ENCODE data around the gene CHRNB1. TPM values are rescaled to one million over a fixed set of nuclear protein-coding genes. Genes with fewer than 3 reads are reported as not detected.

The CHRNB1 gene
- polyA plus RNA-seq, 10 donors: 51.8 to 85.8 (median 71.8) TPM

- no peak for DNase-seq
Measured at GRCh38 chr17:7411427-7411750, 33.5 kb upstream of the CHRNB1 start.

DNA sequence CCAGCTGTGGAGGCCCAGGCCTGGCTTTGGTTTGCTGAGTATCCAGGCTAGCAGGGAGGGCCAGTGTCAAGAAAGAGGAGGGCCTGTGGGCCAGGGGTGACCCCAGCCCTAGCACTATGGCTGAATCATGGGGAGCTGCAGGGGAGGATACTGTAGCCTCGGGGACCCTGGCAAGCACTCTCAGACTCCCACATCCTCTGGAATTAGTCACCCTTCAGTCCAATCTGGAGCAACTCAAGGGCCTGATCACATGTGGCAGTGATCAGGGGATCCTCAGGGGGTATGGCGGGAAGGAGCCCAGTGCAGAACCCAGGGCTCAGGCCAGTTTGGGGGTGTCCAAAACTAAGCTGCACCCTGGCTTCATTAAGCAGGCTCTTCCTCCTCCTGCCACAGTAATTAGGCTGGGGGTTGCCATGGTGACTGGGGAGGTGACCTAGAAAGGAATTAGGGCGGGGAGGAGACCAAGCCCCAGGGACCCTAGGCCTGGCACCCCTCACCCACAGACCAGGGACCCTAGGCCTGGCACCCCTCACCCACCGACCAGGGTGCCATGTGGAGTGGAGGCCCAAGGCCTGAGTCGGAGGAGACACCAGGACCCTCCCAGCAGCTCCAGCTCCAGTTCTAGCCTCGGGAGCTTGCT lies 31.4 kb upstream of the CHRNB1 start:
- no peak for DNase-seq

DNA sequence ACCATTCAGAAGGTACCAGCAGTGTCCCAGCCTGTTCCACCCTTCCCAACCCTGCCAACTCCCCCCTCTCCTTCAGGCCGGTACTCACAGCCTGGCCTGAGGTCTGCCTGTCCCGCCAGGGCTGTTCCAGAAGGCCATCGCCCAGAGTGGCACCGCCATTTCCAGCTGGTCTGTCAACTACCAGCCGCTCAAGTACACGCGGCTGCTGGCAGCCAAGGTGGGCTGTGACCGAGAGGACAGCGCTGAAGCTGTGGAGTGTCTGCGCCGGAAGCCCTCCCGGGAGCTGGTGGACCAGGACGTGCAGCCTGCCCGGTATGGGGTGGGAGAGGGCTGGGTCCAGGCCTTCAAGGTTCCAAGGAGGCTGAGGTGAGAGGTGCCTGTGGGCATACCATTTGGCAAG lies 30.0 kb upstream of the CHRNB1 start:
- DNase-seq: no peak

- DNase-seq: no peak
Measured at GRCh38 chr17:7415784-7416183, 29.1 kb upstream of the CHRNB1 start.

- no peak for DNase-seq
Measured at GRCh38 chr17:7416323-7416722, 28.5 kb upstream of the CHRNB1 start.

- DNase-seq: no peak
Measured at GRCh38 chr17:7417056-7417655, 27.7 kb upstream of the CHRNB1 start.

DNA sequence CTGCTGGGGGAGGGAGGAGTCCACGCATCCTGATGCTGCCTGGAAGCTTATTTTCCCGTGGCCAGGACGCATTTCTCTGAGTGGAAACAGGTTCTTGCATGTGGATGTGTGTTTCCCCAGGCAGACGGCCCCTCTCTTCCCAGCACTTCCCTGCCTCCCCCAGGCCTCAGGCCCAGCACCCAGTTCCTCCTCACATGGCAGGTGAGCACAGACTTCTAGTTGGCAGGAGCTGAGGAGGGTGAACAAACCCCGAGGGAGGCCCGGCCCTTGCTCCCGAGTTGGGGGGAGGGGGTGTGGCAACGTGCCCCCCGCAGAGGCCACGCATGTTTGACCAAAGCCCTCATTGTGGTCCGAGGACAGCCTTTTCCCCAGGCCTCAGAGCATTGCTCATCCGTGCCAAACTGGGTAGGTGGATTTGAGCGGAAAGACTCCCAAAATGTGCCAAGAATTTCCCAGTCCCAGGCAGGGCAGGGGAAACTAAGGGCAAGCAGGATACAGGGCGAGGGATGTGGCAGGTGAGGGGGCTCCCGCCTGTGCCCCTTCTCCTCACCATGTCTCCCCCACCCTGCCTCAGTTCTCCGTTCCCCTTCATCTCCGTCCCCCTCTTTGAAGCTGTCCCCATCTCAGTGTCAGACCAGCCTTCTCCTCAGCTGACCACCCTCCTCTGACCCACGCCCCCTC lies 26.2 kb upstream of the CHRNB1 start:
- DNase-seq: no peak

- DNase-seq: no peak
Measured at GRCh38 chr17:7419819-7420610, 24.8 kb upstream of the CHRNB1 start, which contains the start of gene SPEM1. Gene SPEM1, plus strand, starts transcription at chr17:7420324. Its CDS starts 61 bp downstream, at chr17:7420385.

DNA sequence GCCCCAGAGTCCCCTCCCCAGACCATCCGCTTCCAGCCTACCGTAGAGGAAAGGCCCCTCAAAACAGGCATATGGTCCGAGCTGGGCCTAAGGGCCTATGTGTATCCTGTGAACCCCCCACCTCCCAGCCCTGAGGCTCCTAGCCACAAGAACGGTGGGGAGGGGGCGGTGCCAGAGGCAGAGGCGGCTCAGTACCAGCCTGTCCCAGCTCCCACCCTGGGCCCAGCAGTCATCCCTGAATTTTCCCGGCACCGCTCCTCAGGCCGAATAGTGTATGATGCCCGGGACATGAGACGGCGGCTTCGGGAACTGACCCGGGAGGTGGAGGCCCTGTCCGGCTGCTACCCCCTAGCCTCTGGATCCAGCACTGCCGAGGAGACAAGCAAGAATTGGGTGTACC lies 23.7 kb upstream of the CHRNB1 start:
- DNase-seq: no peak

DNA sequence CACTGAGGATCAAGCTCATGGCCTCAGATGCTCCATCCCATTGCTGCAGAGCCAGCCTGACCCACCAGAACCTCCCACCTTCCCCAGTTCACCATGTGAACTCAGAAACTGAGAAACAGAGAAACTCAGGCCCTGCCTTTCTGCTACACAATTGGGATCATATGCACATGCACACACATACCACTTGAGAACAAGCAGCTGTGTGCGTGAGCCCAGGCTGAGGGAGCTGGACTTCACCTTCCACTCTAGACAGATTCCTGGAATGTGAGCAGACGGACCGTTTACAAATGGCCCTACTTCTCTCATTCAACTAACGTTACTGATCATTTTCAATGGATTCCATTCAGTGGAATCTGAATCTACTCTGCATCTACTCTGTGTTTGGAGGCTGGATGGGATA lies 21.2 kb upstream of the CHRNB1 start:
- no peak for DNase-seq

DNA sequence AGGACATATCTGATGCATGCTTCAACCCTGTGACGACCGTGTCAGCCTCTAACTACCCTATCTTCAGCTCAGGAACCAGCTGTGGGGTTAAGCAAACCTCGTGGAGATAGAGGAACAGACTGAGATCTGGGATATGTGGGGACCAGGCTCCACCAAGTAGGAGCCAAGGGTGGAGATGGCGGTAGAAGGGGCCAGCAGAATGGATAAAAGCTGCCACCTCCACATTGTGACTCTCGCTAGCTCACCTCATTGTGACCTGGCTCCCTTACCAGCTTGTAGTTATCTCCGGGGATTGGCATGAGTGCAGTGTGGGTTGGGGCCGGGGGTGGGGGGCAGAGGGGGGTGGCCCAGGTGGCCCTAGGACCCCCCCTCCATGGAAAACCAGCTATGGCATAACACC lies 19.5 kb upstream of the CHRNB1 start, which contains the start of gene SPEM2:
SPEM2 (plus strand) TSS at position 301 of the 400 bp plus-strand sequence; CDS start at position 374, 73 bp downstream.
- DNase-seq: no peak

- no peak for DNase-seq
Measured at GRCh38 chr17:7425756-7426155, 19.1 kb upstream of the CHRNB1 start.

GRCh38 chr17:7426203-7426863 lies 18.5 kb upstream of the CHRNB1 start:
- DNase-seq: no peak

DNA sequence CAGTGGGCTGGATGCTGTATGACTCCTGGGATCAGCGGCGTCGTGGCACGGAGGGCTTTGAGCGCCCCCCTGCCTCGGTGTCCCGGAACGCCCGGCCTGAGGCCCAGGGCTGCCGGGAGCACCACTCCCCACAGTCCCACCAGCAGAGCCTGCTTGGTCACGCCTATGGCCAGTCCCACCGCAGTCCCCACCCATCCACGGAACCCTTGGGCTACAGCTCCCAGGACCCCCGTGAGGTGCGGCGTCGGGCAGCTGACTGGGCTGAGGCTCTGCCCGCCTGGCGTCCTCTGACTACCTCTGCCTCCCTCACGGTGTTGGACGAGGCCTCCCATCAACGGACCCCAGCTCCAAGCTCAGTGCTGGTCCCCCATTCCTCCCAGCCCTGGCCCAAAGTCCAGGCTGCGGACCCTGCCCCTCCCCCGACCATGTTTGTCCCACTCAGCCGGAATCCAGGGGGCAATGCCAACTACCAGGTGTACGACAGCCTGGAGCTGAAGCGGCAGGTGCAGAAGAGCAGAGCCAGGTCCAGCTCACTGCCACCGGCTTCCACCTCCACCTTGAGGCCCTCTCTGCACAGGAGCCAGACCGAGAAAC lies 17.9 kb upstream of the CHRNB1 start:
- no peak for DNase-seq

- DNase-seq: no peak
Measured at GRCh38 chr17:7427549-7427948, 17.3 kb upstream of the CHRNB1 start.

DNA sequence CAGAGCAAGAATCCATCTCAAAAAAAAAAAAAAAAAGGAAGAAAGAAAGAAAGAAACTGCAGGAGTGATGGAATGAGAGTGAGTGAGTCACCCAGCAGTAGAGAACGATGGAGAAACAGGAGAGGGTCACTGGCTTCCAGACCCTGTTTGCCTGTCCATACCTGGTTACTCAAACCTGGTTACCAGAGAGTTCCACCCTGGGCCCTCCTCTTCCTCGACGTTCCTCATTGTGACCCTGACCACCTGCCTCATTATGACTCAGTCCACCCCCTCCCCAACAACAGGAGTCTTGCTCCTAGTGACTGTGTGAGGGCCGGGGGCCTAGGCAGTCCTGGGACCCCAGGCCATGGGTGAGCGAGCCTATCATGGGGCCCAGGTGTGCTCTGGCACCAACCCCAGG lies 16.3 kb upstream of the CHRNB1 start, which contains the start of gene SPEM3:
SPEM3 (plus strand) TSS at position 301 of the 400 bp plus-strand sequence; CDS start at position 347, 46 bp downstream.
- no peak for DNase-seq

- DNase-seq: no peak
Measured at GRCh38 chr17:7429722-7430121, 15.1 kb upstream of the CHRNB1 start.

- no peak for DNase-seq
Measured at GRCh38 chr17:7431231-7431630, 13.6 kb upstream of the CHRNB1 start.

DNA sequence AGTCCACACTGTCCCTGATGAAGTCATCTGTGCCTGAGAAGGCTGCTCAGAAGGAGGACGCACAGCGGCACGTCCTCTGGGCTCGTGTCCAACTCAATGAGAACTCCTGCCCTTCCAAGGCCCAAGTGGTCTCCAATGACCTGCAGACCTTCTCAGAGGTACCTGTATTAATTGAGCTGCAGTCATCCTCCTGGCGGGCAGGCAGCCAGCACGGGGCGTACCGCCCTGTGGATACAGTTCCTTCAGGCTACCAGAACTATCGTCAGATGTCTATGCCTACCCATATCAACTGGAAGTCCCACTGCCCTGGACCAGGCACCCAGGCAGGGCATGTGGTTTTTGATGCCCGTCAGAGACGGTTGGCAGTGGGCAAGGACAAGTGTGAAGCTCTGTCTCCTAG lies 12.6 kb upstream of the CHRNB1 start:
- DNase-seq: no peak

- DNase-seq: peak in 1 of 3 donors; percentile 69
Measured at GRCh38 chr17:7435676-7436555, 8.9 kb upstream of the CHRNB1 start.
